ENCODE results near the gene DGKG.

DGKG gene

GRCh38 chr3:186268616-186269448 is 93.2 kb downstream of the DGKG start:
- peak; percentile 2 for DNase-seq

- no peak for DNase-seq
These were observed 94.3 kb downstream of the DGKG start for GRCh38 chr3:186267758-186268157.

- DNase-seq = no peak
These were observed 97.2 kb downstream of the DGKG start for GRCh38 chr3:186264608-186265400.

- no peak for DNase-seq
These were observed 100.4 kb downstream of the DGKG start for GRCh38 chr3:186261638-186262037.

GRCh38 chr3:186260726-186261125 is 101.3 kb downstream of the DGKG start:
- no peak for DNase-seq

GRCh38 chr3:186259612-186260383 is 102.2 kb downstream of the DGKG start:
- DNase-seq = peak; percentile 80

GRCh38 chr3:186258968-186259367 is 103.1 kb downstream of the DGKG start:
- no peak for DNase-seq

GRCh38 chr3:186257866-186258265 is 104.2 kb downstream of the DGKG start:
- DNase-seq = no peak

GRCh38 chr3:186255703-186256331 is 106.2 kb downstream of the DGKG start:
- no peak for DNase-seq

GRCh38 chr3:186254676-186255650 is 107.1 kb downstream of the DGKG start:
- DNase-seq = no peak

GRCh38 chr3:186251948-186252619 is 110.0 kb downstream of the DGKG start:
- DNase-seq = no peak

- no peak for DNase-seq
These were observed 113.2 kb downstream of the DGKG start for GRCh38 chr3:186248850-186249249.

GRCh38 chr3:186247821-186248814 is 113.9 kb downstream of the DGKG start:
- no peak for DNase-seq

GRCh38 chr3:186246941-186247340 is 115.1 kb downstream of the DGKG start:
- no peak for DNase-seq

GRCh38 chr3:186244016-186244415 is 118.0 kb downstream of the DGKG start:
- no peak for DNase-seq

- DNase-seq = peak; percentile 33
These were observed 119.9 kb downstream of the DGKG start for GRCh38 chr3:186241910-186242821.

GRCh38 chr3:186239321-186239720 is 122.7 kb downstream of the DGKG start:
- no peak for DNase-seq

GRCh38 chr3:186237915-186238314 is 124.1 kb downstream of the DGKG start:
- no peak for DNase-seq

All from NCI-H510A treated with DMSO at 0.1 percent for 48 hours (cell line).